Activated CD4-positive, alpha-beta T cell treated with anti-CD3 and anti-CD28 coated beads for 4 hours (primary cell): ENCODE data around the gene CSF2.
A peak's percentile ranks its signal among the peaks of the same experiment; 100 is the strongest.

Experiments
- DNase-seq, 2 donors: peaks; one replicate each; pipeline ENCODE4 v3.0.0-alpha.2; 2020

The CSF2 gene

DNA sequence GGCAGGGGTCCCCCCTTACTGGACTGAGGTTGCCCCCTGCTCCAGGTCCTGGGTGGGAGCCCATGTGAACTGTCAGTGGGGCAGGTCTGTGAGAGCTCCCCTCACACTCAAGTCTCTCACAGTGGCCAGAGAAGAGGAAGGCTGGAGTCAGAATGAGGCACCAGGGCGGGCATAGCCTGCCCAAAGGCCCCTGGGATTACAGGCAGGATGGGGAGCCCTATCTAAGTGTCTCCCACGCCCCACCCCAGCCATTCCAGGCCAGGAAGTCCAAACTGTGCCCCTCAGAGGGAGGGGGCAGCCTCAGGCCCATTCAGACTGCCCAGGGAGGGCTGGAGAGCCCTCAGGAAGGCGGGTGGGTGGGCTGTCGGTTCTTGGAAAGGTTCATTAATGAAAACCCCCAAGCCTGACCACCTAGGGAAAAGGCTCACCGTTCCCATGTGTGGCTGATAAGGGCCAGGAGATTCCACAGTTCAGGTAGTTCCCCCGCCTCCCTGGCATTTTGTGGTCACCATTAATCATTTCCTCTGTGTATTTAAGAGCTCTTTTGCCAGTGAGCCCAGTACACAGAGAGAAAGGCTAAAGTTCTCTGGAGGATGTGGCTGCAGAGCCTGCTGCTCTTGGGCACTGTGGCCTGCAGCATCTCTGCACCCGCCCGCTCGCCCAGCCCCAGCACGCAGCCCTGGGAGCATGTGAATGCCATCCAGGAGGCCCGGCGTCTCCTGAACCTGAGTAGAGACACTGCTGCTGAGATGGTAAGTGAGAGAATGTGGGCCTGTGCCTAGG lies at the start of gene CSF2:
CSF2 (plus strand) TSS at position 559 of the 783 bp plus-strand sequence; CDS start at position 594, 35 bp downstream.
- DNase-seq: peak in 1 of 2 donors; percentile 32

- no peak for DNase-seq
These were observed 49.5 kb upstream of the CSF2 start for GRCh38 chr5:132024117-132024435.

- DNase-seq: no peak
These were observed 48.7 kb upstream of the CSF2 start for GRCh38 chr5:132024789-132025402.

DNA sequence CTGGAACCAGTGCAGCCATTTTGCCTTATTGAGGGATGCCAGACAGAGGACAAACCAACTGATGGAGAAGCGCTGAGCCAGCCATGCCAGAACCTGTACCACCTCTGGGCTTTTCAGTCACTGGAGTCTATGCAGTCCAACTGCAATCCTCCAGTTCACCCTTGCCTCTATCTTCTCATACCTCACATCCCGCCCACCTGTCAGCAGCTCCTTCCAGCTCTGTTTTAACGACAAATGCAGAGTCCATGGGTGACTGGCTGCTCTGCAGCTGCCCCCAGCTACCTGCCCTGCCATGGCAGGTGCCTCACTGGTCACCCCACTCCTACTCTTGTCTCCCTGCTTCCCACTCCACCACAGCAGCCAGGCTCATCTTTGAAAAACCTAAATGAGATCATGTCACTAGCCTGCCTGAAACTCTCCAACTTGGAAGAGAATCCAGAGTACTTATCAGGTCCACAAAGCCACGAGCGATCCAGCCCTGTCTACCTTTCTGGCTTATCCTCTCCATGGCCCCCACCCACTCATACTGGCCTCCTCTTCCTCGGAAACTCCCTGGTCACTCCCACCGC lies 48.1 kb upstream of the CSF2 start:
- DNase-seq: no peak

DNA sequence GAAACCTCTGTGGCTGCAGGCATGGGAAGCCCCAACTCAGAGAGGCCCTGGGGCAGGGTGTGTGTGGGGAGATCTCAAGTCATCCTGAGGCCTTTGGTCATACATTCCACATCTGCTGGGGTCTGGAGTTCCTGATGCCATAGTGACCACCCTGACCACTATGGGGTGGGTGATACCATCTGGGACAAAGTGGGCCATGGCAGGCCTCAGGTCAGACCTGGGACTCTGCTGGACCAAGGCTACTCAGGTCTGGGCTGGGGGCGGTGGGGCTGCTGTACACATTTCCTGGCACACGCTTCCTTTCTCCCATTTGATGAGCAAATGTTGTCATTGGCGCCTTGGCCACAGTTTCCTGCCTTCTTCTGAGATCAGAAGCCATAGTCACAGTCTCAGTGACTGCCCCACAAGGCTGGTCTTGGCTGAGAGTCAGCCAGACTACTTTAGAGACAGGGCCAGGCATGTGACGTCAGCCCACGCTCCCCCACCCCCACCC lies 47.0 kb upstream of the CSF2 start:
- peak in 1 of 2 donors; percentile 29 for DNase-seq

- no peak for DNase-seq
These were observed 46.6 kb upstream of the CSF2 start for GRCh38 chr5:132027027-132027426.

- no peak for DNase-seq
These were observed 43.8 kb upstream of the CSF2 start for GRCh38 chr5:132029609-132030330.

- no peak for DNase-seq
These were observed 43.0 kb upstream of the CSF2 start for GRCh38 chr5:132030610-132031009.

DNA sequence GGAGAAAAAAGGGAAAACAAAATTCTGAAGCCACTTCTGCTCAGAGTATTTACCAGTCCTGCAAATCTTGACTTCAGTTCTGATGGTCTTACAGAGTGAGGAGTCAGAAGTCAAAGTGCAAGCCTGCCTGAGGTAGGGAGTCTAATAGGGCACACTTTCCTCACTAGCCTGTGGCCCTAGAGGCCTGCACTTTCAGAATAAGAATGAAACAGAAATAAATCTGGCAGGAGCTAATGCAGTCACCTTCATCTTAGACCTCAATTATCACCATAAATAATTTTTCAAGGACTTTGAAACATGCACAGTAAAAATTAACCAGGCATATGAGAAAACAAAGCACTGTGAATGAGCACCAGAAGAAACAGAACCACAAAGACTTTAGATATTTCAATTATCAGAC lies 41.4 kb upstream of the CSF2 start:
- DNase-seq: no peak

DNA sequence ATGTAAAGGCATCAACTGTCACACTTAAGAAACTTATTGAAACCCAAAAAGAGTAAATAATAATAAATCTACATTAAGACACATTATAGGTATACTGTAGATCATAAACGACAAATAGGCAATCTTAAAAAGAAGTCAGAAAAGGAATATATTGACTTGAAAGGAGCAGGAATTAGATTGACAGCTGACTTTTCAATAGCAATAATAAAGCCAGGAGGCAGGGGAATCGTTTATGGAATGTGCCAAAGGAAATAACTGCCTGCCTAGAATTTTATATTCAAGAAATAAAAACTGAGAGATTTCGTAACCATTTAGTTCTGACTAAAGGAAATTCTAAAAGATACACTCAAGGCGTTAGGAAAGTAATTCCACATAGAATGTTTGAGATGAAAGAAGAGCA lies 40.5 kb upstream of the CSF2 start:
- DNase-seq: no peak

DNA sequence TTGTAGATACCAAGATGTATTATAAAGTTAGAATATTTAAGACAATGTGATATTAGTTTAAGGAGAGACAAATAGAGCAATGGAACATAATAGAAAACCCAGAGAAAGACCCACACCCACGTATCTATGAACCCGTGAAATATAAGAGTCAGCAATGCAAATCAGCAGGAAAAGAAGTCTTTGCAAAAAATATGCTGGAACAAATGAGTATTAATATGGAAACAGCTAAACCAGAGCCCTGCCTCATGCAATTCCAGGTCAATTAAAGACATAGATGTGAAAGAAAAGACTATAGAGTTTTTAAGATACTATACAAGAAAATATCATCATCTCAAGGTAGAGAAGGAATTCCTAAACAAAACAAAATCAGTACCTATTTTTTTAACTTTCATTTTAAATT lies 36.2 kb upstream of the CSF2 start:
- DNase-seq: no peak

DNA sequence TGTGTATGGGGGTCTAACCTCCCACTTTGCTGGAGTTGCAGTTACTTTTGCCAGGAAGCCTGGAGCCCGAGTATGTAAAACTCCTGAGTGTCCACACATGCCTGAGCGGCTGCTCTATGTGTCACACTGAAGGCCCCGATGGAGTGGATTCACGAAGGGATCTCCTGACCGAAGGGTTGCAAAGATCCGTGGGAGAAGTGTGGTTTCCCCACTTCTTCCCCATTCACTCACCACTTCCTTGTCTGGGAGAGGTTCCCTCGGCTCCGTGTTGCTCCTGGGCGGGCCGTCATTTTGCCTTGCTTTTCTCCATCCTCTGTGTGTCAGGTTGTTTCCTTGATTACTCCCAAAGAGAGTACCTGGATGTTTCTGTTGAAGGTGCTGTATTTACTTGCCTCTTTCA lies 29.4 kb upstream of the CSF2 start:
- no peak for DNase-seq

- DNase-seq: no peak
These were observed 26.7 kb upstream of the CSF2 start for GRCh38 chr5:132046880-132047299.

GRCh38 chr5:132049093-132049492 lies 24.5 kb upstream of the CSF2 start:
- DNase-seq: no peak

- DNase-seq: no peak
These were observed 24.0 kb upstream of the CSF2 start for GRCh38 chr5:132049559-132049958.

- DNase-seq: no peak
These were observed 23.5 kb upstream of the CSF2 start for GRCh38 chr5:132050136-132050535.

DNA sequence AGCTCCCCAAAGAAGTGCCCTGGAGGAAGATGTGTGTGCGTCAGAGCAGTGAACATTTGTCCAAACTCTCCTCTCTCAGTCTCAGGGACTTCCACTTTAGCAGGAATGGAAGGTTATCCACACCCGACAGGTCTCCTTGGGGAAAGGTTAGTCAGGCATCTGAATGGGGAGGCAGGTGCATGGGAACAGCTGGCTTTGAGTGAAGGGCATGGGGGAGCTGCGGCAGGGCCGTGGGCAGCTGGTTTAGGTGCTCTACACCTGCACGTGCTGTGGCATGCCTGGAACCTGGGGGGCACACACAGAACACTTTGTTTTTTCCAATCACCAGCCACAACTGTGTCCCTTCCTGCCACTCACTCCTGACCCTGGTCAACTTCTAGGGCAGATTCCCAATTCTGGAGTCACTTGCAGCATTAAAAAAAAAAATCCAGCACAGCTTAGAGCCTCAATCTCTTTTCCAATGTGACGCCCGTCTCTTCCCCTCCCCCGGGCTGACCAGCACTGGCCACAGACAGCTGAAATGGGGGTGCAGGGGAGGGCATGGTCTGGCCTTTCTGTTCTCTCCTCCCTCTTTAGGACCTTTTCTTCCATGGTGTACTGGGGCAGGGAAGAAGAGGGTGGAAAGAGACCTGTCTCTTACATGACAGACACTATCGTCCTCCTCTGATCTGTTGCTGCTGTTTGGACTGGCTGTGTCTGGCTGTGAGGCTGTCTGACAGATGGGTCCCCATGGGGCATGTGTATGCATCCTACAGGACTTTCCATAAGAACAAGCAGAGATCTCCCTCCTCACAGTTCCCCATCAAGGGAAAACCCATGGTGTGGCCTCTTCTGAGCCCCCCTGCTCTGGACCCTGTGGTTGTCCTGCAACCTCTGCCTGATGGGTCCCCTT lies 22.7 kb upstream of the CSF2 start:
- no peak for DNase-seq

GRCh38 chr5:132052520-132052919 lies 21.1 kb upstream of the CSF2 start:
- no peak for DNase-seq

- DNase-seq: no peak
These were observed 20.1 kb upstream of the CSF2 start for GRCh38 chr5:132053483-132053882.

GRCh38 chr5:132054031-132054696 lies 19.4 kb upstream of the CSF2 start:
- DNase-seq: no peak

- DNase-seq: no peak
These were observed 18.7 kb upstream of the CSF2 start for GRCh38 chr5:132054697-132055440.
